Fibroblast of upper back skin (primary cell): Measurements from ENCODE around the gene EFCAB14.
A peak's percentile ranks its signal among the peaks of the same experiment; 100 is the strongest.
"Not testable (repeated sequence)": the region's sequence is repeated elsewhere in the genome, so short reads cannot be mapped to it uniquely, and the experiment has no call there.

Experiments
- DNase-seq: peaks from one replicate; pipeline ENCODE4 v3.0.0-alpha.2; 2013

Gene EFCAB14, protein sequence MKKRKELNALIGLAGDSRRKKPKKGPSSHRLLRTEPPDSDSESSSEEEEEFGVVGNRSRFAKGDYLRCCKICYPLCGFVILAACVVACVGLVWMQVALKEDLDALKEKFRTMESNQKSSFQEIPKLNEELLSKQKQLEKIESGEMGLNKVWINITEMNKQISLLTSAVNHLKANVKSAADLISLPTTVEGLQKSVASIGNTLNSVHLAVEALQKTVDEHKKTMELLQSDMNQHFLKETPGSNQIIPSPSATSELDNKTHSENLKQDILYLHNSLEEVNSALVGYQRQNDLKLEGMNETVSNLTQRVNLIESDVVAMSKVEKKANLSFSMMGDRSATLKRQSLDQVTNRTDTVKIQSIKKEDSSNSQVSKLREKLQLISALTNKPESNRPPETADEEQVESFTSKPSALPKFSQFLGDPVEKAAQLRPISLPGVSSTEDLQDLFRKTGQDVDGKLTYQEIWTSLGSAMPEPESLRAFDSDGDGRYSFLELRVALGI

DNA sequence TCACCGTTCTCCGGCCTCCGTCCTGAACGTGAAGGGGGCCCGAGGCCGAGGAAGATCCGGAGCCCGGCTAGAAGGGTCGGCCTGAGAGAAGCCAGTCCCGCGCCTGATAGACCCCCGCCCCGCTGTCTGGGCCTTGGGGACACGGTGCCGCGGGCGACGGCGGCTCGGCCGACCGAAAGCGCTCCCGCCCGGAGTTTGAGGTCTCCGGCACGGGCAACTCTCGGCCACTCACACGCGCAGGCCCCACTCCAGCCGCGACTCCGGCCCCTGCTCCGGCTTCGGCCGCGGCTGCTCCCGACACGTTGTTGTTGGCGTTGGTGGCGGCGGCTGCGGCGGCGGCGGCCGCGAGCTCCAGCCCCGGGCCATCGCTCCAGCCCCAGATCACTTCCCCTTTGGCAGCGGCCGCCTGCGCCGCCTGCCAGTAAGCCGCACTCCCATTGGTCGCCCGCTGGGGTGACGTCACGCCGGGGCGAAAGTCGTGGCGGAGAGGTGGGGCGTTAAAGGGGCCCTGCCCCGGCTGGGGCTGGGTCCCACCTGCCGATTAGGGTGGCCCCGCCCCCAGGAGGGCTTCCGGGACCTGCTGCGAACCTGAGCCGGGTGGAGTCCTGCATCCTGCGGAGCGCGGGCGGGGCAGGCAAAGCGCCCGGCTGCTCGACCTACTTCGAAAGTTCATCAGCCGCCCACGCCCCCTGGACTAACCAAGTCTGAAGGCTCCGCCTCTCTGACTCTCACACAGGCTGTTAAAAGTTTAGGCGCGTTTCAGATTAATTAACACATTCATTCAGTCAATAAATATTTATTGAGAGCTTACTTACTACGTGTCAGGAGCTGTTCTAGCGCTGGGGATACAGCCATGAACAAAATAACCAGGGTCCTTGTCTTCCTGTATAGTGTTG, at the start of gene EFCAB14:
Gene EFCAB14 (minus strand): TSS at position 388 of the 896 bp plus-strand sequence. CDS start 1,027 bp downstream, outside the sequence.
- peak; percentile 84 for DNase-seq

DNA sequence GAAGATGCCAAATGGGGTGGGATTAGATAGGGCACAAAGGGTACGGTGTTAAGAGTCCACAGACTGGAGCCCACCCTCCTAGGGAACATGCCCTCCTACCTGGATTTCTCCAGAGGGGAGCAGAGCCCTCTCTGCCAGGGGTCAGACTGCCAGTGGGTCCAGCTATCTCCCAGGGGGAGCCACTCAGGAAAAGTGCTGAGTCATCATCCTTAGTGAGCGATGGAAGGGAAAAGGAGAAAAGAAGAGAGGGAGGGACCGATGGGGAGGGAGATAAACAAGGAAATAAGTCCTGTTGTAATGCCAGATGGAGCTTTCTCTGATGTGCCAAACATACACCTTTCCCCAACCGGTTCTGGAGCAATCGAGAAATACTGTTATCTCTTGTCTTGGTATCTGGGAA, 49.5 kb upstream of the EFCAB14 start:
- DNase-seq = no peak

DNA sequence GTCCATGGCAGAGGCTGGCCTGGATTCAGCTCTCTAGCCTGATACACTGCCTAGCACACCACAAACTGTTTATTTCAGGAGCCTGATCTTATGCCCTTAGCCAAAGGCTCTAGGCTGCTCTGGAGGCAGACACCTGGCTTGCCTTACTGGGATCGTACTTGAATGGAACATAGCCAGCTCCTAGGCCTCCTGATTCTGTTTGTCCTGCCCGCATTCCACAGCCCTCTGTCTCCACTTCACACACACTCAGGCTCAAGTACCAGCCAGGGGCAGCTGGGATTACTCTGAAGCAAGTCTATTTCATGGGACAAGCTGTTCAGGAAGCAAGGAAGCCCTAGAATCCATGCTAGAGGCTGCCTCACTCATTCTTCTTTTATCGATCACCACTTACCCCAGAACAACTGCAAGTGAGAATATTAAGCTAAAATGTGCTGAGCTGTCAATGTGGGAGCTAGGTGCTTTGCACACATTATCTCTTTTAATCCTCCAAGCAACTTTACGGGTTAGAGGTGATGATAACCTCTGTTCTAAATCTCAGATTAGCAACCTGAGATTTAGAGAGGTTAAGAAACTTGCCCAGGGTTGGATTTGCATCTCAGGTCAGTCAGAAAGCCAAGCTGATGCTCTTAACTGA, 48.9 kb upstream of the EFCAB14 start:
- DNase-seq = no peak

DNA sequence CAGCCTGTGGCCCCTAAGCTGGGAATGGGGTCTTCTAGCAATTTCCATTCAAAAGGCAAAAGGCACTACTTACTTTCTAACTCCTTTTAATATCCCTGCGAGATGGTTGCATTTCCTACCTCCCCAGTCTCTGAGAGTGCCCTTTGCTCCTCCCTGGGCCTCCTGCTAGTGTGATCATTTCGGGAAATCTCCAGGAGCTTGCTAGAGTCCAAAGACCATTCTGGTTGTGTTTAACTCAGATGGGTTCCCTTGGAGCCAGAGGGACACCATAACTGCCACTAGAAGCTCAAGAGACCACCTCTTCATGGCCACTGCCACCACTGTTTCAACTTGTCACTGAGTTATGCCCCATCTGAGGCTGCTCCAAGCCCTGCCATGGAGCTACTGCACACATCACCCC, 45.5 kb upstream of the EFCAB14 start:
- DNase-seq = no peak

DNA sequence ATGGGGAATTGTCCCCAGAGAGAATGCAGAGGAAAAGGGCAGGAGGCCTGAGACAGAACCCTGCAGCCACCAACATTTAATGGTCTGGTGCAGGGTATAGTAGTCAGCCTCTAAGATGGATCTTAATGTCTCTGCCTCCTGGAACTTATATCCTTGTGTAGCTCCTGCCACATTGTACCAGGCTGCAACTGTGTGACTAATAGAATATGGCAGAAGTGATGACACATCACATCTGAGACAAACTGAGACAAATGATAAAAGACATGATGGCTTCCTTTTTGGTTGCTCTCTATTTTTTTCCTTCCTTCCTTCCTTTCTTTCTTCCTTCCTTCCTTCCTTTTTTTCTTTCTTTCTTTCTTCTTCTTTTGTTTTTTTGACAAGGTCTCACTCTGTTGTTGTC, 42.8 kb upstream of the EFCAB14 start:
- no peak for DNase-seq

DNA sequence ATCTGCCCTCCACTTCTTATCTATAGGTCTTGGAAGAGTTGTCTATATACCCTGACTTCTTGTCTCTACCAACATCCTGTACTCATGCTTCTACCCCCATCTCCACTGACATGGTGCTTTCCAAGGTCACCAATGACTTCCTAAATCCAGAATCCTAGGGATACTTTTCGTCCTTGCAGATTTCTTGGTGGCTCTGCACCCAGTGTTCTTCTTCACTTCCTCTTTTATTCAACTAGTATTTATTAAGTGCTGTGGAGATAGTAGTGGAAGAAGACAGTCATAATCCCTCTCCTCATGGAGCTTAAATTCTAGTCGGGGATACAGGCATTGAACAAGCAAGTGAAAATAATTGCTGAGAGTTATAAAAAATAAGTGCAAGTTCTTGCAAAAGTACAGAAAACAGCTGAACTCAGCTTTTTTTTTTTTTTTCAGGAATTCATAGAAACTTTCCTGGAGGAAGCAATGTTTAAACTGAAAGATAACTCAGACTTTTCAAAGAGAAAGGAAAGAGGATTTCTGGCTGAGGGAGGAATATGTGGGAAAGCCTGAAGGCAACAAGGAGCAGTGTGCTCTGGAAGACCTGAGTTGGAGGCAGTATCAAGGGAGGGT, 41.7 kb upstream of the EFCAB14 start:
- no peak for DNase-seq

DNA sequence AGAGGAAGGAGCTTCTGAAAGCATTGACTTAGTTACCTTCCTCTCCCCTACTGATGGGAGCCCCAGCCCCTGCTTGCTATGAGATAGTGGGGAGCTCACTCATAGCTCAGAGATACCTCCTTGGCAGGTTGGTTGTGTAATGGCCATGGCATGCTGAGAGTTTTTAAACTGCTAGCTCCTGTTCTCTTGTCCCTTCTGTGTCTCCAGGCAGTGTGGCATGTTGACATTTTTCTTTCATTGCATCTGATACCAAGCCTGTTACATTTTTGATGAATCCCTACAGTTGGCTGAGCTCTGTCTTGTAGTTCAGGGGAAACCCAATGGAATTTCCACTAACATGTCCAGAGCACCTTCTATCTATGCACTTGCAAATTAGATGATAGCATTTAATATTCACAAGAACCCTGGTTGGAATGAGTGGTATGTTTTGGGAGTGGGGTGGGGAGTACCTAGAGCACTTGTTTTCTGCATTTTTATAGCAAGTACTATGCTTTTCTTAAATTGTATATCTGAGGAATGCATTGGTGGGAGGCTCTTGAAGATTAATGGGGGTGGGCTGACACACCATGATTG, 39.1 kb upstream of the EFCAB14 start:
- DNase-seq = no peak

DNA sequence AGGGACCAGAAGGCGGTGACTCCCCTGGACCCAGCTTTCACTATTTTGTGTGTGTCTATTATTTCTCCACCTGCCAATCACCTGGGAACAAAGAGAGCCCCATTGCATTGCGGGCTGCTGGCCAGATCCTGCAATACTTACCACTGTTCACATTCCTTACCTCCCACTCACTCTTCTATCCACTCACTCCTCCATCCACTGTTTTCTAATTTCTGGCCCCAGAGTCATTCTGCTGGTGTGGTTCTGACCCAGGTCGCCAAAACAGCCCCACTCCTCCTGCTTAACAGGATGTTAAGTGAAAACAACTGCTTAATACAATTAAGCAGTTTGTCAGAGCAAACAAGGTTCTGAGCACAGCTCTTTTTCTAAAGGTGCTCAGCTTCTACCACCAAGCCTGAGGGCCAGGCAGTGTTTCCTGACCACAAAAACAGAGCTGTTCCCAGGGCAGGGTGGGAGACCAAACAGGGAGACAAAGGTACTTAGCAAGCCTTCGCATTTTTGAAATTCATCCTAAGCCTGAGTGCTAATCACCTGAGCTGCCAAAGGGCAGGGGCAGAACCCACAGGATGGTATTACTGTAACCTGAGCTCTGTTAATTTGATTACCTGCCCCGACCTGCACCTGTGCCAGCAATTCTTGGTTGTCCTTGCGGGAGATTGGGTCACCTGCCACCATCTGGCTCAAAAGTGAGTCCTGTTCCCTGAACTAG, 38.5 kb upstream of the EFCAB14 start:
- DNase-seq = peak; percentile 1

DNA sequence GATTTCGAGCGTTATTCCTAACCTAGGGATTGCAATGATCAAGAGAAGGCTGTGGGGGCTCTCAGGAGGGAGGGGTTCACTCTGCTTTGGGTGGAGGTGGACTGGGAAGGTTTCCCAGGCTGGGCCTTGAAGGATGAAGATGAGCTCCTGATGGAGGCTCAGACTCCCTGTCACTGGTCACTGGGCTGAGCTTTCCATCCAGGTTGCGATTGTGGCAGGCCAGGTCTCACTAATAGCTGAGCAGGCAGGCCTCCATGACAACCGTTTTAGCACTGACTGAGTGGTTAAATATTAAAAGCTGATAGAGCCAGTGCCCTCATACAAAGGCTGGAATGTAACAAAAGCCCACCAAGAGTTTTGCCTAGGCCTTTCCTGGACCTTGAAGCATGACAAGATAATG, 36.2 kb upstream of the EFCAB14 start:
- DNase-seq = no peak

DNA sequence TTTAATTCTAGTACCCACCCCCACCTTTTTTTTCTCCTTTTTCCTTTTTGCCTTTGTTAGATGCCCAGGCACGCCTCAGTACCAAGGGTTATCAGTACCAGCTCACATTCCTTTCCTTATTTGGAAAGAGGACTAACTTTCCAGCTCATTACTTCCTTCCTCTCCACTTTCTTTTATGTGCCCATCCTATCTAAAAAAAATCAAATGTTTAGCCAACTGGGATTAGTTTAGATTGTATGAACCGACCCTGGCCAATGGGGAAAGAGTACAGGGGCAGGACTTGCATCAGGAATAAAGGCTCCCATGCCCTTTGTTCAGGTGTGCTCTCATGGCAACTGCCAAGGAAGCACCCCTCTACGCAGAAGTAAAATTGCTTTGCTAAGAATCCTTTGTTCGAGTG, 35.8 kb upstream of the EFCAB14 start:
- DNase-seq = not testable (repeated sequence)

DNA sequence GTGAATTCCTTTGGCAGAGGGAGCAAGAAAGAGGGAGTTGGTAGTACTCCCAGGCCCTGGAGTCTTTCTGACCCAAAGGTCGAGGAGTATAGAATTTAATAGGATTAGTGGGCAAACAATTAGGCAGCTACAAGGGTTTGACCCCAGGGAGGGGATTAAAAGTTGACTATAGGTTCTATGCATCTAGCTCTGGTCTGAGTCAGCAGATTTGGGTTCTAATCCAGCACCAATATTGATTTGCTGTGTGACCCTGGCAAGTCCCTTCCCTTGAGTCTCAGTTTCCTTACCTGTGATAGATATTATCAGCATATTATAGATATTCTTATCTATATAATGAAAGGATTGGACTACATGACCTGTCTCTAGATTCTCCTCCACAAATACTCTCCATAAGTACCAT, 35.1 kb upstream of the EFCAB14 start:
- DNase-seq = no peak

DNA sequence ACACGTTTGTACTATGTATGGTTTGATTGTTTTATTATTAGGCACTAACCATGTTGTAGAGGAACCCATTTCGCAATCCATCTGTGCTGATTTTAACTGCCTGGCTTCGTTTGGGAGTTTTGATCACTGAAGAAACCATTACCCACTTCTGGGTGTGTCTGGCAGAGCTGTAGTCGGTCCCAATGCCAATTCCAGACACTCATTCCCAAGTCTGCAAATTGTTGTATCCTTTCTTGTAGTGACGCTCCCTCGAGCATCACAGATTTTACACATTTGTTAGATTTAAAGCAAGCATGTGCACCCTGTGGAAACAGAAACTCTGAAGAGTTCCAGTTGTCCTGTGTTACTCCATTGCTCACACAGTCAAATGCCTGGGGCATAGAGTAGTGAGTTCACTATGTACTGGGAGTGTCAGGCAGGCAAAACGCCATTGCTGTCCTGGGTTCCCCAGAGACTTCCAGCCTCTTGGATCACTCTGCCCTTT, 31.0 kb upstream of the EFCAB14 start:
- DNase-seq = no peak

DNA sequence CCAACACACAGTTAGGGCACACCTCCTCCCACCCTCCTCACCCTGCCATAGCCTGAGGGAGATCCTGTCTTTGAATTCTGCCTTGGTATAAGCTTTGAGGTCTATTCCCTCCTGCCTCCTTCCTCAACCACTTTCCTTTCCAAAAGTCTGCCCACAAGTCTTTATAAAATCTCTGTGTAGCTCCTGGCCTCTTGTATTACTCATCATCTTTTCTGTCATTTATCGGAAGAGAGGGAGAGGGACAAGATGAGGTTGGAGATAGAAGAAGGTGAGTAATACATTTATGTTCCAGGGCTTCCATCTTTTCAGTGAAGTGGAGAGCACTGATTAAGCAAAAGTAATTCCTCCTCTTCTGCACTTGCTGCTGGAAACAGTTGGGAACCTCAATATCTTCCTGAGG, 30.5 kb upstream of the EFCAB14 start:
- no peak for DNase-seq

DNA sequence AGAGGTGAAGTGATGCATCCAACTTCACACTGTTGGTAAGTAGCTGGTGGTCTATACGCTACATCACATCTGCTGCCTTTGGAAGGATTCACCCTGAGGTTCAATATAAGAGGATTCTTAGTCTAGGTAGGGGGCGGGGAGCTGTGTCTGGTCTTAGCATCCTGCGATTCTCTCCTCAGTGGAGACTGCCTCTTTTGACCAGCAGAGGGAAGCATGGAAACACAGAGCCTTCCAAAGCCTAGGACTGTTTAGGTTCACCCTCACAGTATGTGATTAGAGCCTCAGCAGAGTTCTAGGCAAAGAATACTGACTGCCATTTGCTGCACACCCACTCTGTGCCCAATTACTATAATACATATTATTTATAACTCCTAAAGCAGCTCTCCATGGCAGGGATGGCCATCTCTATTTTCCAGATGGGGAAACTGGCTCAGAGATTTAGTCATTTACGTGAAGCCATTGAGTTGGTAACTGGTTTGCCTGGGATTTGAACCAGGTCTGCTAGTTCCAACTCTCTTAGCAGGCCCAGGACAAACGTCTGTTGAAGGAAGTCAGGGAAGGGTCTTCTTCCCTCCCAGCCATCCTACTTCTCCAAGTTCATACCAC, 28.9 kb upstream of the EFCAB14 start:
- peak; percentile 28 for DNase-seq

DNA sequence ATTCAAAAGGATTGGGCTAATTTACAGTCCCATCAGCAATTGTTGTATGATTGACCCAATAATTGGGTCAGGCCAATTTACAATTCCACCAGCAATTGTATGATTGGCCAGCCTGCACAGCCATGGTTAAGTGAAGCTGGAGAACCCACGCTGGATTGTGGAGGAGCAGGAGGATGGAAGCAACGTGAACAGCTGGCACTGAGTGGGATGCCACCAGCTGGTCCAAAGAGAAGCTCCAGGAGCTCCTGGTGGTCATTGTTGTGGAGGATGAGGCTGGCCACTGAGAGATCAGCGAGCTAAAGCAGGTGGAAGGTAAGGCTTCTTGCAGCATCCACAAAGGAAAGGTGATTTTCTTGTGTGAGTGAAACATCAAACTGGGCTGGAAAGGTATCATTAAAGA, 23.2 kb upstream of the EFCAB14 start:
- DNase-seq = no peak

DNA sequence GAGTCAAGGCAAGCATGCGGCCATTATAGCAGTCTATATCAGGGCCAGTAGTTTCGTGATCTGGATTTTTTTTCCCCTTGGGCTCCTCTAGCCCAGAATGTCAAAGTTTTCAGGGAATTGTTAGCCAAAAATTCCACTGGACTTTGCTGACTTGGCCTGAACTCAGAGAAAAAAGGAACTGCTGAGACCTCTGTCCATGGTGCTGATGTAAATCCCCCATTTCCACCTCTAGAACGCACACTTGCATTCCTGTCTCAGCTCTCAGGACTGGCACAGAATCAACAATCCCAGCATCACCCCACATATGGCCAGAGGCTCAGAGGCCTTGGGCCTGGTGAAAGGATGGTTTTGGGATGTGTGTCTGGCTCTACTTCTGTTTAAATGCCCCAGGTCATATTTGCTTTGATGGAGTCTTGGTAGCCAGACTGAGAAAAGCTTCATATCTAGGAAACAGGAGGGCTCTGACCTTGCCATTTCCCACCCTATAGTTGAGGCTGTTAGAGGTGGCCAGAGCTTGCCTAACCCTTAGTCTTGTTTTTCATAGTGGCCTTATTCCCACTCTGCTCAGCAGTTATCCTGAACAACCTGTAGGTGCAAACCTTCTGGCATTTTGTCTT, 16.9 kb upstream of the EFCAB14 start:
- peak; percentile 70 for DNase-seq

DNA sequence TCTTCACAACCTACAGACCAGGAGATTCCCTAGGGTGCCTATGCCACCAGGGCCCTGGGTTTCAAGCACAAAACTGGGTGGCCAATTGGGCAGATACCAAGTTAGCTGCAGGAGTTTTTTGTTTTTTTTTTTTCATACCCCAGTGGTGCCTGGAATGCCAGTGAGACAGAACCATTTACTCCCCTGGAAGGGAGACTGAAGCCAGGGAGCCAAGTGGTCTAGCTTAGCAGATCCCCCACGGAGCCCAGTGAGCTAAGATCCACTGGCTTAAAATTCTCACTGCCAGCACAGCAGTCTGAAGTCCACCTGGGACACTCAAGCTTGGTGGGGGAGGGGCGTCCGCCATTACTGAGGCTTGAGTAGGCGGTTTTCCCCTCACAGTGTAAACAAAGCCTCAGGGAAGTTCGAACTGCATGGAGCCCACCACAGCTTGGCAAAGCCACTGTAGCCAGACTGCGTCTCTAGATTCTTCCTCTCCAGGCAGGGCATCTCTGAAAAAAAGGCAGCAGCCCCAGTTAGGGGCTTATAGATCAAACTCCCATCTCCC, 9.5 kb upstream of the EFCAB14 start:
- not testable (repeated sequence) for DNase-seq

DNA sequence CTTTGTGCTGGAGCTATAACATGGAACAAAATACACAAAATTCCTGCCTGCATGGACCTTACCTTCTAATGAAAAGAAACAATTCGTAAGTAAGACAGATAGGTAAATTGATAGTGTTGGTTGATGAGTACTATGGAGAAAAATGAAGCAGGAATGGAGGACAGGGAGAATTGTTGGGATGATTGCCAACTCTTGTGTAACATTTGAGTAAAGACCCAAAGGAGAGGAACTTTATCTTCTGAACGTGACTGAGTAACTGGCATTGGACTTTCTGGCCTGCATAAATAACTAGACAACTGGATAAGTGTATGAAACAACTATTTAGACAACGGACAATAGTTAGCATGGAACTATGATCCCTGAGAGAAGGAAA, 6.8 kb upstream of the EFCAB14 start:
- DNase-seq = peak; percentile 46

DNA sequence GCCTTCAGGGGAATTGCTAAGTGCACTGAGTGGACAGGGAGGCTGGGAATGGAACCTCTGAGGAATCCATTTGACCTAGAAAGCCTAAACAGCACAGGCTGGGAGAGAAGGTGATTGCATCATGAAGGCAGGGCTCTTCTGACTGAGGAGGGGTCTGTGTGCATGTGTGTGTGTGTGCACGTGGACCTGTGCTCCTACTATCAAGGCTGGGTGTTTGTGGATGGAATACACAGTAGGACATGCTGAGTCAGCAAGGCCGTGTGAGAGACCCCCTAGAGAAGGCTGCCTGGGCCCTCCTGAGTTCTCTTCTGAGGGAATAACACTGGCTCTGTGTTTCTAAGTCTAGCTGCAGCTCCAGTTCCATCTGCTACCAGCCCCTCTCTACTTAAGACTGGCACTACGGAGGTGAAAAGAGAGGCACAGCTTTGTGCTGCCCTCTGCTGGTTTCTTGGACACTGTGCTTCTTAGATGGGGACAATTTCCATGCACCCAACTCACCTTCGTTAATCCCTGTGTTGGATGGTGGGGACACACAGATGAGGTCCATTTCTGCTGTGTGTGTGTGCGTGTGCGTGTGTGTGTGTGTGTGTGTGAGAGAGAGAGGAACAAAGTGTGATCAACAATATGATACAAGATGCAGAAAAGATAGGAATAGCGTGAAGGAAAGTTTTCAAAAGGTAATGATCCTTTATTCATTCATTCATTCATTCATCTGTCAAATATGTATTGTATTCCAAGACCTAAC, 6.2 kb upstream of the EFCAB14 start:
- DNase-seq = peak; percentile 73

DNA sequence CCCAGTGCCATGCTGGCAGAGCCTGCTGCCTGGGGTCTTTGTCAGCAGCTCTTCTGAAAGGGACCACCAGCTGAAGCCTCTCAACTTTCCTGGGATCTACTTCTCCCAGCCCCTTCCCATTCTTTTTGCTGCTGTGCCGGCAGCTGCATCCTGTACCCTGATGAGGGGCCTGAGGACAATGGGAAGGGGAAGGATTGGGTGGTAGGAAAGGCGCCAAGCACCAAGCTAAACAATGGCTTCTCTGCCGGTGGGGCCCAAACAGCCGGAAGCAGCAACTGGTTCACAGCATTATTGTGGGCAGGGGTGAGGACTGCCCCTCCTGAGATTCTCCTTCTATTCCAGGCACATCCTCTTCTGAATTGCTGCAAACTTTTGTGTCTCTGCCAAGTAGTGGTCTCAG, 5.0 kb upstream of the EFCAB14 start:
- DNase-seq = no peak
